Cardiac fibroblast (primary cell): Measurements from ENCODE around the gene APOE.

Source experiments
- DNase-seq, 2 donors: peaks; one replicate each; pipeline versions ENCODE4 v3.0.0 to v3.0.0-alpha.2; 2010; ENCODE audit warnings: low read depth in 2 of 2
- H3K4me3 ChIP-seq, 2 donors: replicated peaks in 1 of 2; 1 replicate in 1 of 2; 2 replicates in 1 of 2; pipeline ENCODE4 v1.5.1; 2011; ENCODE audit warnings: low read depth in 2 of 2, low read length in 2 of 2, mild to moderate bottlenecking in 2 of 2, moderate library complexity in 1 of 2
- CTCF ChIP-seq: IDR thresholded peaks from one replicate; pipeline ENCODE4 v1.5.1; 2011; ENCODE audit warnings: low read depth, mild to moderate bottlenecking, low read length, inconsistent platforms

The APOE gene

GRCh38 chr19:44903216-44903601, 2.4 kb upstream of the APOE start:
- no peak for DNase-seq
- no peak for TF ChIP-seq CTCF
- H3K4me3 ChIP-seq = no peak overlapping the region

- DNase-seq = peak; percentile 77 to 80
- peak; percentile 99 for TF ChIP-seq CTCF
- H3K4me3 ChIP-seq = no peak overlapping the region
Measured at GRCh38 chr19:44903602-44904425, 1.8 kb upstream of the APOE start.

GRCh38 chr19:44904426-44904994, 1.1 kb upstream of the APOE start:
- no peak for TF ChIP-seq CTCF
- DNase-seq = no peak

GRCh38 chr19:44907613-44908012, 2.0 kb downstream of the APOE start:
- no peak for TF ChIP-seq CTCF
- no peak for DNase-seq
- H3K4me3 ChIP-seq = peak overlapping the region in 1 of 2 donors; percentile 86

More at GRCh38 chr19:44904426-44904994, 1.1 kb upstream of the APOE start:
- H3K4me3 ChIP-seq = no peak overlapping the region

- DNase-seq = no peak
- TF ChIP-seq CTCF = no peak
- peak overlapping the region in 1 of 2 donors; percentile 86 for H3K4me3 ChIP-seq
Measured at GRCh38 chr19:44908074-44908835, 2.7 kb downstream of the APOE start.

- H3K4me3 ChIP-seq = no peak overlapping the region
- DNase-seq = no peak
- no peak for TF ChIP-seq CTCF
Measured at GRCh38 chr19:44908836-44909261, 3.3 kb downstream of the APOE start.
